Activated CD8-positive, alpha-beta memory T cell treated with anti-CD3 and anti-CD28 coated beads, Interleukin-2, amount 50 U/mL, for 48 hours (primary cell): ENCODE results near the gene SNTG2.
"Not testable (repeated sequence)": the region's sequence is repeated elsewhere in the genome, so short reads cannot be mapped to it uniquely, and the experiment has no call there.

Experiments
- DNase-seq: peaks from one replicate; pipeline ENCODE4 v3.0.0-alpha.2; 2020

Gene SNTG2

DNA sequence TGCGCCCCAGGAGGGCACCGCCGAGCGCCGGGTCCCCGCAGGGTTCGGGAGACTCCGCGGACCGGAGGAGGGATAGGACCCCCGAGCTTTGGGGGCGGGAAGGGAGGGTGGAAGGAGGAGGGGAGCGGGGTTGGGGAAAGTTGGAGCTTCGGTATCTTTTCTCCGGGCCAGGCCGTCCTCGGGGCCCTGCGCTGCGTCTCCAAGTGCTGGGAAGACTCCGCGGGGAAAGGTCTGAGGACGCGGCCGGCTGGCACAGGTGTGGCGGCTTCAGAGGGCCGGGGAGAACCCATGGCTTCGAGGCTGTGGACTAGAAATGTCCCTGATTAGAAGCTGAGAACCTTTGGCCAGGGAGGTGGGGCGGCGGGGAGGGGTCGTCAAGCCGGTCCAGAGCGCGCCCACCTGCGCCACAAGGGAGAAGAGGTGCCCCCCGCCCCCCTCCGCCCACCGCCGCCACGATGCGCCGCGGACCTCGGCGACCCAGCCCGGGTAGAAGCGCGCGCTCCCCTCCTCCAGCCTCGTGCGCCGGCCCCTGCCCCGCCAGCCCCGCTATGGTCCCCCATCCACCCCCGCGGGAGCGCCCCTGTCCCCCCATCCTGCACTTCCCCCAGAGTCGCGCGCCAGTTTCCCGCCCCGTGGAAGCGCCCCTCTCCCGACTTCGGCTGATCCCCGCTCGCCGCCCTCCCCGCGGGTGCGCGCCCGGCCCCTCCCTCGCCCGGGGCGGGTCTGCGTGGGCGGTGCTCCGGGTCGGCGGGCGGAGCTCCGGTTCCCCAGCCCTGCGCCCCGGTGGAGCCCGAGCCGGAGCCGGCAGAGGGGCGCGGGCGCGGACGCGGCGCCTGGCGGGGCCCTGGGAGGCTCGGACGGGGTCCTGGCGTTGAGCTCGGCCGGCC, at the start of gene SNTG2:
Gene SNTG2 (plus strand): TSS at position 770 of the 887 bp plus-strand sequence. CDS start 148 bp downstream, outside the sequence.
- peak; percentile 84 for DNase-seq

DNA sequence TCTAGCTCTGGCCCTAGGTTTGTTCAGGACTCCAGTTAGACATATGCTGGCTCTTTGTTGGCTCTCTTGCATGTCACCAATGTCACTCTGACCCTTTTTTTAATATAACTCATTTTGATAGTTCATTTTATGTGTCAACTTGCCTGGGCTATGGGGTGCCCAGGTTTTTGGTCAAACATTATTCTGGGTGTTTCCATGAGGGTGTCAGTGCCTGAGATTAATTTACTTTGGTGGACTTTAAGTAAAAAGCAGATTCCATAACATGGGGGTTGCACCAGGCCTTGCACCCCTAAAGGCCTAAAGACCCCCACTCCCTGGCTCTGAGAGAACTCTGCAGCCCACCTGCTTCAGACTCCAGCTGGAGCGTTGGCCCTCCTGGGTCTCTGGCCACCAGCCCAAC, 48.1 kb upstream of the SNTG2 start:
- peak; percentile 17 for DNase-seq

DNA sequence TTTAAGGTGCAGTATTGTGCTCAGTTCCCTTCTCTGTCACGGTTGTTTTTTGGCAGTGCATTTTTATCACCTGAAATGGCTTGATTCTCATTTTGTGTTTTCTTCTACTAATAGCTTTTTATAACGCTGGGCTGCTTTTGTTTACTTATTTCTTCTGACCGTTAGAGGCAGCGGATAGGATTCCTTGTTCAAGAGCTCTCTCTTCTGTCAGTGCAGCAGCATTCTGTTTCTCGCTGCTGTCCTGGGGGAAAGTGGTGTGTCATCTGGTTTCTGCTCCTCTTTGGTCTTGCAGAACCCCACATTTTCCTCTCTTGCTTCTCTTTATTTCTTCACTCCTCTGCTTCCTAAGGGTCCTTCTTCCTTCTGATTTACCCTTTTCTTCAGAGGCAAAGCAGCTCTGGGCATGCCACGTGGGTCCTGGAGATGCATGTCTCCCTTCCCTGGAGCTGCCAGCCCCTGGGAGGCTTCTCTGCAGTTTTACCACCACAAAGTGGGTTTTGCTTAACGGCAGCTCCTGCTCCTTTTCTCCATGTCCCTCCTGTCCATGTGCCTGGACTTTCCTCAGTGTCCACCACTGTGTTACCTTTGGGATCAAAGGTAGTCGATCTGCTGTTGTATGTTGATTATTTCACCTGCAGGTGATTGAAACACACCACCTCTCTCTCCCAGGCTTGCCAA, 47.3 kb upstream of the SNTG2 start:
- peak; percentile 13 for DNase-seq

DNA sequence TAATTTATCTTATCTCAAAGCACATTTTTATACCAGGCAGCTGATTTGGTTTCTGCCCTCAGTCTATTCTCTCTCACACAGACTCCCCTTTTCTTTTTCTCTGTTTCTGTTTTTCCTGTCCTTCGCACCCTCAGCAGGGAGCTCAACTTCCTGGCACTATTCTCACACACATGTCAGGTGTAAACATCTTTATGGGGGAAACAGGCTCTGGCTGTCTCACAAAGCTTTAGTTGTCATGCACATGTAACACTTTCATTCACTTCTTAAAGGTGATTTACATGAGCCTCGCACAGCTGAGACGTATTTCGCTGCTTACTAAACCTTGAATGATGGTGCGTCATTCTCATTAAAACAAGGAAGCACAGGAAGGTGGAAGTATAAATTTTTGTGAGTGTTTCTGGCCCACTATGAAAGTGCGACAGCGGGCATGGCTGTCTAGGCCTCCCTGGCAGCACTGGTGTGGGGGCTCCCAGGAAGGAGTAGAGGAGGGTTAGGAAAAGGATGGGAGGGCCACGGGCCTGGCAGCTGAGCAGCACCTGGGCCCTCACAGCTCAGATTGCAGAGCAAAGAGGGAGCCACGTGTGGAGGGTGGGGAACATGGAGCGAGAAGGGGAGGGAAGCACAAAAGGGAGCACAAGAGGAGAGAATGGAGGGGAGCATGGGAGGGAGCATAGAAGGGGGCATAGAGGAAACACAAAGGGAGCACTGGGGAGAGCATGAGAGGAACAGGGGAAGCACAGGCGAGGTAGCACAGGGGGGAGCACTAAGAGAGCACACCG, 46.2 kb upstream of the SNTG2 start:
- DNase-seq: peak; percentile 32

DNA sequence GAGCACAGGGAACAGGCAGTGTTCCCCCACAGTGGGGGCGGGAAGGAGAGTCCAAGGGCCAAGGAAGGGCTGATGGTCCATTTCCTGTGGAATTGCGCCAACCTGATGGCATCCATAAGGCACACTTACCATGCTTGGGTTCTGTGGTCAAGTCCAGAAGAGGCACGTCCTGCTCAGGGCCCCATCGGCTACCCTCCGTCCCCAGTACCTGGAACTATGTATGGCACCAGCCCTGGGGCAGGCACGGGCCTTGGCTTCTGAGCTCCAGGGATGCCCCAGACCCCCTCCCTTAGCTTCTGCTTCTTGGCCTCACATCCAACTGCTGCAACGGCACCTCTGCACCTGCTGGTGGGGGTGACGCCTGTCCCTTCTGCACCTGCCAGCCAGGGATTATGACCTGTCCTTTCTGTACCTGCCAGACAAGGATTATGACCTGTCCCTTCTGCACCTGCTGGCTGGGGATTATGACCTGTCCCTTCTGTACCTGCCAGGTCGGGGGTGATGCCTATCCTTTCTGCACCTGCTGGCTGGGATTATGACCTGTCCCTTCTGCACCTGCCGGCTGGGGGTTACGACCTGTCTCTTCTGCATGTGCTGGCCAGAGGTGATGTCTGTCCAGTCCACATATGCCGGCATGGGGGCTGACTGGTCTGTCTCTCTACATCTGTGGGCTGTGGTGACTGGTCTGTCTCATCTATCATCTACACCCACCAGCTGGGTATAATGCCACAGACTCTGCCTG, 45.4 kb upstream of the SNTG2 start:
- DNase-seq: peak; percentile 36

DNA sequence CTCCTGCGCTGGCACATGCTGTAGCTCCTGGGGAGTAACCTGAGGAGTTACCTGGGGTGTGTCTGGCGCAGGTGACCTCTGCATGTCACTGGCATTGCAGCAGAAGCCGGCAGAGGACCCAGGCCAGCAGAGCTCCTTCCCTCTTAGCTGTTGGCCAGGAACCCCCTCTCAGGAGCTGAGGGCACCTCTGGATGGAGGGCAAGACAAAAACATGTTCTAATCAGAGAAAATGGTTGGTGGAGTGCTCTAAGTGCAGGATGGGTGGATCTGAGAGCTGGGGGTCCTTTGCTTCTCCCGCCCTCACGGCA, 44.9 kb upstream of the SNTG2 start:
- DNase-seq: peak; percentile 26

DNA sequence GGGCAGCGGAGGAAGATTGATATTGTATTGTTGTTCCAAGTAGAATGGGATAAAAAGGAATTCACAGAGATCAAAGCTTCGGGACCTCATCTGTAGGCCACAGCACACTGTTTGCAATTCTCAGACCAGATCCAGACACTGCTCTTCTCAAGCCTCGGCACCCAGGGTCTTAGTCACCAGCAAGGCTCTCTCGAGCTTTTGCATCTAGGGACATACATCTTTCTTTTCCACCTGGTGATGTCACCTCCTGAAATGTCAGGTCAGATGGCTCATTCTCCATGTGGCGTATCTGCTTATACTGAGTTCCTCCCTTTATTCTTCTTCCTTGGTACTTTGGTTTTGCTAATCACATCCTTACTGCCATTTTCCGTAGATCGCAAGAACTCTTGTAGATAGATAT, 42.9 kb upstream of the SNTG2 start:
- peak; percentile 8 for DNase-seq

DNA sequence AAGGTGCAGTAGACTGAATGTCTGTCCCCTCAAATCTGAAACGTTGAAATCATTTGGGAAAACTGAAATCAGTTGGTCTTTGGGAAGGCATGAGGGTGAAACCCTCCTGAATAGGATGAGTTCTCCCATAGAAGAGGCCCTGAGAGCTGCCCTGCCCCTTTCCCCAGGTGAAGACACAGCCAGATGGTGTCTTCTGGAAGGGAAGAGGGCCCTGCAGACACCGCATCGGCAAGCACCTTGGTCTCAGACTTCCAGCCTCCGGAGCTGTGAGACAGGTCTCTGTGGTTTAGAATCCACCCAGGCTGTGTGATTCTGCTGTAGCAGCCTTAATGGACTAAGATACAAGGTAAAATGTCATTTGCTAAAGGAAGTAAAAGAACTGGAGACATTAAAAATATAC, 42.1 kb upstream of the SNTG2 start:
- peak; percentile 20 for DNase-seq

DNA sequence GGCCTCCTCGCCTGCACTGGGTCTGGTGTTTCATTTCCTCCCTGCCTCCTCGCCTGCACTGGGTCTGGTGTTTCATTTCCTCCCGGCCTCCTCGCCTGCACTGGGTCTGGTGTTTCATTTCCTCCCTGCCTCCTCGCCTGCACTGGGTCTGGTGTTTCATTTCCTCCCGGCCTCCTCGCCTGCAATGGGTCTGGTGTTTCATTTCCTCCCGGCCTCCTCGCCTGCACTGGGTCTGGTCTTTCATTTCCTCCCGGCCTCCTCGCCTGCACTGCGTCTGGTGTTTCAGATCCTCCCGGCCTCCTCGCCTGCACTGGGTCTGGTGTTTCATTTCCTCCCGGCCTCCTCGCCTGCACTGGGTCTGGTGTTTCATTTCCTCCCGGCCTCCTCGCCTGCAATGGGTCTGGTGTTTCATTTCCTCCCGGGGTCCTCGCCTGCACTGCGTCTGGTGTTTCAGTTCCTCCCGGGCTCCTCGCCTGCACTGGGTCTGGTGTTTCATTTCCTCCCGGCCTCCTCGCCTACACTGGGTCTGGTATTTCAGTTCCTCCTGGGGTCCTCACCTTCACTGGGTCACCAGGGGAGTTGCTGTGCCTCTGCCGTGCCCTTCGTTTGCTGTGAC, 40.8 kb upstream of the SNTG2 start:
- DNase-seq: not testable (repeated sequence)

DNA sequence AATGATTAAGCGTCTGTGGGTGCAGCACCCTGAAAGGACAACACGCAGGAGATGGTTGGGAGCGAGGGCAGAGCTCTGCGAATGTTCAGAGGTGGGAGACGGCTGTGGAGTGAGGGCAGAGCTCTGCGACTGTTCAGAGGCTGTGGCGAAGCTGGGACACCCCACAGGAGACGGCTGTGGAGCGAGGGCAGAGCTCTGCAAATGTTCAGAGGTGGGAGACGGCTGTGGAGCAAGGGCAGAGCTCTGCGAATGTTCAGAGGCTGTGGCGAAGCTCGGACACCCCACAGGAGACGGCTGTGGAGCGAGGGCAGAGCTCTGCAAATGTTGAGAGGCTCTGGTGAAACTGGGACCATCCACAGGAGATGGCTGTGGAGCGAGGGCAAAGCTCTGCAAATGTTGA, 40.0 kb upstream of the SNTG2 start:
- DNase-seq: no peak

DNA sequence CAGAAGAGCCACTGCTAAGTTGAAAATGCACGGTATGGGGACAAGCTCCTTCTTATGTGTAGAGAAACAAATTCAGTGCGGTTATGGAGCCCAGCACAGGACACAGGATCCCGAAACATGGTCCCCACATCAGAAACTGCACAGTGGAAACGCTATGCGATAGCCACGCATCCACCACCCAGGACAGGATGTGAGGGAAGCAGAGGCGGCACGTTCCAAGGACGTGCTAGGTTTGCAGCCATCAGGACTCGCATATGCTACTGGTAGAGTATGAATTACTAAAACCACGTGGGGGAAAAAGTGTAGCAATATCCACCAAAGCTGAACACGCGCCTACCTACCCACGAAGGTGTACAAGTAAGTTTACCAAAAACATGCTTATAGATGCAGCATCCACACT, 34.7 kb upstream of the SNTG2 start:
- no peak for DNase-seq

DNA sequence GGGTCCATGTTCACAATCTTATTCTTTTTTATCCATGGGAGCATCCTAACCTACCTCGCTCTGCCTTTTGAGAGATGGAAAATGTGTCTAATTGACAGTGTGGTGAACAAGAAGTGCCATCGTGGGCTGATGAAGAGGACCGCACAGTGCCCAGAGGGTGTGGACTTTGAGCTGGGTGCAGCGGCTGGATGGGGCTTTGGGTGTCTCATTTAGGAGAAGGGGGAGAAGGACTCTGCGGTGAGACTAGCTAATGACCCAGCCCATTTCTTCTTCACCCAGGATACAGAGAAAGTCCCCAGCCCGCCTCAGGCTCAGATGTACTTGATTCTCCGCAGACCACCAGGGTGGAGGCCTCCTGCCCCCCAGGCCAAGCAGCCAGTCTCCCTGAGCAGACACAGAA, 33.7 kb upstream of the SNTG2 start:
- no peak for DNase-seq

DNA sequence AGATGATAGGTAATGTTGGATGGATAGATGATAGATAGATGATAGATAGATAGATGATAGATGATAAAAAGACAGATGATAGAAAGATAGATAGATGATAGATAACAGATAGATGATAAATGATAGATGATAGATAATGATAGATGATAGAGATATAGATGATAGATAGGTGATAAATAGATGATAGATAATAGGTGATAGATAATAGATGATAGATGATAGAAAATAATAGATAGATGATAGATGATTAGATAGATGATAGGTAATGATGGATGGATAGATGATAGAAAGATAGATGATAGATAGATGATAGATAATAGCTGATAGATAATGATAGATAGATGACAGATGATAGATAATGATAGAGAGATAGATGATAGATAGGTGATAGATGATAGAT, 31.0 kb upstream of the SNTG2 start:
- no peak for DNase-seq

DNA sequence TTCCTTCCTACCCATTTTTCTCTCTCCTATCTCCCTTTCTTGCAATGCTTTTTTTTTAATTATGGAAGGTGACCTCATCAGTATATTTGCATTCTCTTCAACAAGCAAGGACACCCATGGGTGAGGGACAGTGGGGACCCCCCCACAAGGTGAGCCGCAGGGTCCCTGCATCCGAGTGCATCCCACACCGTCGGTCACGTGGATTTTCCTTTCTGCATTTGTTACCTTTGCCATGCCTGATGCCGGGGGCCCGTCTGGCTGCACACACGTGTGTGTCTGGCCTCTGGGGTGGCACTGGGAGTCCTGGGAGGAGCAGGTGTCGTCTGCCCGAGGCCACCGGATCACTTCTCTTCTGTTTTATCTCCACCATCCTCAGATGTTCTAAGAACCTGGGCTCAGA, 30.1 kb upstream of the SNTG2 start:
- DNase-seq: no peak

DNA sequence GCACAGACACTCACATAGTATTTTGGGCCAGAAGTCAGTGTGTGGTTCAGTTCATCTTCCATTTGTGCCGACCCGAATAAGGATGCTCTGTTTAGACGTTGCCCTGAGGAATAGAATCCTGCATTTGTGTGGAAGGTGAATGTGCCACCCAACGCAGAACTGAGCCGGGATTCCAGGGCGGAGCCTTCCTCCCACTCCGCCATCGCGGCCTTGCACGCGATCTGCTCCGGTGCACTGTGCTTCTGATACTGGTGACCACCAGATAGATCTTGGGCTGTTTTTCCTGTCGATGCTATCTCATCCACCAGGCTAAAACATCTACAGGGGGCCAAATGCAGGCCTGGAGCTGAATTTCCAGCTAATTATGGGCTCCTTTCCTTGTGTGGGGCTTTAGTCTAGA, 29.6 kb upstream of the SNTG2 start:
- no peak for DNase-seq

DNA sequence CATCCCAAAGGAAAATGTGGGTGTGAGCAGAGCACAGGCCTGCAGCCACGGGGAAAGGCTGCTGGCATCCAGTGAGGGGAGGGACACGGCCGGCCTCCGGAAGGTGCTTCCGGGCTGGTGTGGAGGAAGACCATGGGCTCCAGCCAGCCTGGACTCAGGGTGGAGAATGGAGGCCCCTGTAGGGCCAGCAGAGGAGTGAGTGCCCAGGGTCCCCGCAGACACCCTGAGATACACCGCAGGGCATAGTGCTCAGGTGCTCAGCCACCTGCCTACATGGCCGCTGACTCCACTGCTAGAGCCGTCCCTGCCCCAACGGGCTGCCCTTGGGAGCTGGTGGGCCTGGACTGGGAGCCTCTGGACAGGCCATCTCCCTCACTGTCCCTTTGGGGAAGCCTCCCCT, 28.5 kb upstream of the SNTG2 start:
- DNase-seq: no peak

DNA sequence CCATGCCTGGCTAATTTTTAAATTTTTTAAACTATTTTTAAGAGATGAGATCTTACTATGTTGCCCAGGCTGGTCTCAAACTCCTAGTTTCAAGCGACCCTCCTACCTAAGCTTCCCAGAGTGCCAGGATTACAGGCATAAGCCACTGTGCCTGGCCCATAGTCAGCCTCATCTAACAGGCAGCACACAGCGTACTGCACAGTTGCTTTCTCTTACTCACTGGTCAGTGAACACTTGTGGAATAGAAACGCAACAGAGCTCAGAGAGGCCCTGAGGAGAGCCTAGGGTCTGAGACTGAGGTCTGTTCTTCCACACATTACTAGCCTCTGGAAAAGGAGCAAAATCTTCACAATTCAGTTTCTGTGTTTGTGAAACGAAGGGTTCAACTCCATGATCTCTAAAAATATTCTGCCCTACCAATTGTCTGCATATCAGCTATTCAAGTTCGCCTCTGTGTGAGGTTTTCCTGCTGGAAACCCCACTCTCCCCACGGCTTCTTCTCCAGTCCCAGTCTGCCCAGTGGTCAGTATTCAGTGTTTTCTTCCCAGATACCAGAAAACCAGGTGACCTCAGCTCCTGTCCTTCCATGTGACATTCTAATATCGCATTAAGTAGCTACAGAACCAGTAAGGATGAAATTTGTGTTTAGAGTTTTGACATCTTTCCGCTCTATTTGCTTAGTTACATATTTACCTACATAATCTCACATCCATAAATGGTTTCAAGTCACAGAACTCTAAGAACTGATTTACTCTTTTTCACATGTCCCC, 26.6 kb upstream of the SNTG2 start:
- no peak for DNase-seq

DNA sequence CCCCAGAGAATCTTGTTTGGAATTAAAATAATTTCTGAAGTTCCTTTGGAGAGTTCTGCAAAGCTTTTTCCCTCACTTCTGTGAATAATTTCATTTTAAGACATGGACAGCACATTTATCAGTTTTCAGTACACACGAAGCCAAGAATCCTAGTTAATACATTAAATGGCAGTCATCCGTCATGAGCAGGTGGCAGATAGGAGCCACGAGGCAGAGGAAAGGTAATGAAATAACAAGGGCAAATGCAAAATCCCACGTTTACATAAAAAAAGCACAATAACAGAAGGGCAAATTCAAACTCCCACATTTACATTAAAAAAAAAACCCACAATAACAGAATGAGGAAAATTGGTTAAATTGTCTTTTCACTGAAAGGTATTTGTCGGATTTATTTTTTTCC, 25.9 kb upstream of the SNTG2 start:
- DNase-seq: no peak

DNA sequence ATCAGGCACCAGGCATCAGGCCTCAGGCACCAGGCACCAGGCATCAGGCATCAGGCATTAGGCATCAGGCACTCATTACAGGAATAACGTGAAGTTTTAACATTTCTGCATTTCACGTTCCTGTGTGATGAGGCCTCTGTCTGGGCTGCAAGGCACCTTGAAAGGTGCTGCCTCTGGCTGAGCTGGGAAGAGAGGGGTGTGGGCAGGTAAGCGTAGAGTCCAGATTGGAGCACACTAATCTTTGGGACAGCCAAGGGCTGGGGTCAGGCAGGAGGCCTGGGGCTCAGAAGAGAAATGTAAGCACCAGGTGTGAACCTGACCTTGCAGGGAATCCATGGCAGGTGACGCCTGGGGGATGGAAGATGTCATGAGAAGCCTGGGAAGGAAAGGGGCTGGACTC, 25.3 kb upstream of the SNTG2 start:
- no peak for DNase-seq

DNA sequence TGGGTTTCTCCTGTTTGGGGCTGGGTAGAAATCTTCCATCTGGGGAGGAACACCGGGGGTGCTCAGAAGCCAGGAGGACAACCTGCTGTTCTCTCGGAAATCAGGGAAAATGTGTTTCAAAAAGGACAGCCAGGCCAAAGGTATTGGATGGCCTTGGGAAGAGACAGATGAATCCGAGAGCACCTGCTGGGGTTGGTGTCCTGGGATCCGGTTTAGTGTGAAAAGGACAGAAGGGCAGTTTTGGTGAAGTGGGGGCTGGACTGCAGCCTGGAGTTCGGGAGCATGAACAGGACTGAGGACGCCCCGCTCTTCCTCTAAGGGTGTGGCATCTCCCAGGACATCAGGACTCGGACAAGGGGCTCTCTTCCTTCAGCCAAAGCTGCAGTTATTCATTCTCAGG, 24.9 kb upstream of the SNTG2 start:
- no peak for DNase-seq

DNA sequence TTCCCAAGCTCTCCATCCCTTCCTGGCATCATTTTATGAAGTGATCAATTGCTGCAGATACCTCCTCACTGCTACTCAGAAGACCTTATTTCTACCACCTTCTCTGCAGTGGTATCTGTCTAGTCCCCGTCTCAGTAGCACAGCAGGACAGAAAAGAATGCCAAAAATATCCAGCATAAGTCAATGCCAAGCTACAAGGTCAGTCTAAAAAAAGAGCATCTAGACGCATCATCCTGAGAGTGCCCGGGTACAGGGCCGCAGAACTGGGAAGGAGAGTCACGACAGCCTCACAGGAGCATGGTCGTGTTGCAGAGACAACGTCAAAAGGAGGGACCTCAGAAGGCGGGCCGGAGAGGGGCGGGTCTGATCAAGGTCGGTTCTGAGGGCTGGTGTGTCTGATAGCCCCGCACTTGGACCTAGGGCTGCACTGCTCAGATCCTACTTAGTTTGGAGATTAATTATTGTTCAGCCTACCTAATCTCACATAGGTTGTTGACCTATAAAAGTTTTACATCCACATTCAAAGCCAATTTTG, 24.3 kb upstream of the SNTG2 start:
- DNase-seq: no peak

DNA sequence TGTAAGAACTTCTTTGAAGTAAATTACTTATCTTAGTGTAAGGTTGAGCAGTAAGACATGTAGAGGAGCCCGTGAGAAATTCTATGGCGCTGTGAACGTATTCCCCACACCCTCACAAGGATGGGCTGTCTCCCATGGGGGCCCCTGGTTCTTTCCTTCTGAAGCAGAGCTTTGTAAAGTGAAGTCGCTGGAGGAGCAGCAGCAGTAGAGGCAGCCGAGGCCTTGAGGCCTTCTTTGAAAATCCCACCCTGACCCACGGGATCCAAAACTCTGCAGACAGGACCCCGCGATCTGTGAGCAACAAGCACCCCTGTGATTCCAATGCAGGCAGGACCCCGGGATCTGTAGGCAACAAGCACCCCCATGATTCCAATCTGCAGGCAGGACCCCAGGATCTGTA, 23.8 kb upstream of the SNTG2 start:
- no peak for DNase-seq
